ENCODE results near the gene TMEM52. TPM values are rescaled to one million over a fixed set of nuclear protein-coding genes. Genes with fewer than 3 reads are reported as not detected.

Gene TMEM52
- polyA plus RNA-seq, 1 donor from 2014 or later = 0.89 TPM

DNA sequence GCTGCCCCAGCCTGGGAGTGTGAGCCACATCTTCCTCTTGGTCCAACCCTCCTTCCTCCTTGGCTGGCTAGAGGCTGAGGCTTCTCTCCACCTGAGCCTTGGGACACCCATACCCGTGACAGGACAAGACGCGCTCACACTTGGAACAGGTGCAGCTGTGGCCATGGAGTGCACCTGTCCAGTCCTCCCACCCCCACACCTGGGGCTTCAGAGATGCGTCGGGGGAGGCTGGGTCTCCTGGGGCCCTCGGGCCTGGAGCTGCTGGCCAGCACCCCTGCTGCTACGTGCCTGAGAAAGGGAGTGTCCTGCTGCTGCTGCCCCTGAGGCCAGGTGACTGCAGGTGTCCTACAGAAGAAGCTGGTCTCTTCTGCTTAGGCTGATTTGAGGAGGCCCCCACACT lies 37.0 kb upstream of the TMEM52 start:
- no peak overlapping the region for H3K4me3 ChIP-seq (ENCODE audit: low read length)
- no peak overlapping the region for H3K27ac ChIP-seq (ENCODE audit: low read length)
- no peaks in the 10 kb centered on the region for H3K9me3 ChIP-seq (ENCODE audit: low read length)
- no peak overlapping the region for H3K9ac ChIP-seq (ENCODE audit: low read length)
- no peaks in the 10 kb centered on the region for H4K20me1 ChIP-seq (ENCODE audit: insufficient read depth)
- no peaks in the 10 kb centered on the region for H3K36me3 ChIP-seq (ENCODE audit: insufficient read depth, low read length)
- H3K79me2 ChIP-seq (replicated peaks; ENCODE audit: insufficient read depth, low read length) = no peaks in the 10 kb centered on the region
- H3K4me2 ChIP-seq (ENCODE audit: low read length) = no peak overlapping the region
- H3K9me2 ChIP-seq (ENCODE audit: insufficient read depth, low read length) = no peaks in the 10 kb centered on the region
- TF ChIP-seq POLR2AphosphoS5 (IDR thresholded peaks at IDR 0.05) = no peak
- TF ChIP-seq, protein P1, sequence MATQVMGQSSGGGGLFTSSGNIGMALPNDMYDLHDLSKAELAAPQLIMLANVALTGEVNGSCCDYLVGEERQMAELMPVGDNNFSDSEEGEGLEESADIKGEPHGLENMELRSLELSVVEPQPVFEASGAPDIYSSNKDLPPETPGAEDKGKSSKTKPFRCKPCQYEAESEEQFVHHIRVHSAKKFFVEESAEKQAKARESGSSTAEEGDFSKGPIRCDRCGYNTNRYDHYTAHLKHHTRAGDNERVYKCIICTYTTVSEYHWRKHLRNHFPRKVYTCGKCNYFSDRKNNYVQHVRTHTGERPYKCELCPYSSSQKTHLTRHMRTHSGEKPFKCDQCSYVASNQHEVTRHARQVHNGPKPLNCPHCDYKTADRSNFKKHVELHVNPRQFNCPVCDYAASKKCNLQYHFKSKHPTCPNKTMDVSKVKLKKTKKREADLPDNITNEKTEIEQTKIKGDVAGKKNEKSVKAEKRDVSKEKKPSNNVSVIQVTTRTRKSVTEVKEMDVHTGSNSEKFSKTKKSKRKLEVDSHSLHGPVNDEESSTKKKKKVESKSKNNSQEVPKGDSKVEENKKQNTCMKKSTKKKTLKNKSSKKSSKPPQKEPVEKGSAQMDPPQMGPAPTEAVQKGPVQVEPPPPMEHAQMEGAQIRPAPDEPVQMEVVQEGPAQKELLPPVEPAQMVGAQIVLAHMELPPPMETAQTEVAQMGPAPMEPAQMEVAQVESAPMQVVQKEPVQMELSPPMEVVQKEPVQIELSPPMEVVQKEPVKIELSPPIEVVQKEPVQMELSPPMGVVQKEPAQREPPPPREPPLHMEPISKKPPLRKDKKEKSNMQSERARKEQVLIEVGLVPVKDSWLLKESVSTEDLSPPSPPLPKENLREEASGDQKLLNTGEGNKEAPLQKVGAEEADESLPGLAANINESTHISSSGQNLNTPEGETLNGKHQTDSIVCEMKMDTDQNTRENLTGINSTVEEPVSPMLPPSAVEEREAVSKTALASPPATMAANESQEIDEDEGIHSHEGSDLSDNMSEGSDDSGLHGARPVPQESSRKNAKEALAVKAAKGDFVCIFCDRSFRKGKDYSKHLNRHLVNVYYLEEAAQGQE (IDR thresholded peaks at IDR 0.05; ENCODE audit: borderline replicate concordance) = no peak
- TF ChIP-seq MXI1 (conservative IDR thresholded peaks at IDR 0.05; ENCODE audit: poor library complexity, severe bottlenecking) = no peak
- TF ChIP-seq EP300 (conservative IDR thresholded peaks at IDR 0.05; ENCODE audit: poor library complexity, severe bottlenecking) = no peak
- TF ChIP-seq SMC3 (conservative IDR thresholded peaks at IDR 0.05; ENCODE audit: poor library complexity) = no peak
- H2AFZ ChIP-seq (ENCODE audit: low read depth, low read length) = no peak overlapping the region
- H3F3A ChIP-seq (ENCODE audit: insufficient read depth, low read length, poor library complexity, severe bottlenecking) = no peaks in the 10 kb centered on the region
- no peaks in the 10 kb centered on the region for H3K27me3 ChIP-seq (ENCODE audit: insufficient read depth, low read depth, low read length)

DNA sequence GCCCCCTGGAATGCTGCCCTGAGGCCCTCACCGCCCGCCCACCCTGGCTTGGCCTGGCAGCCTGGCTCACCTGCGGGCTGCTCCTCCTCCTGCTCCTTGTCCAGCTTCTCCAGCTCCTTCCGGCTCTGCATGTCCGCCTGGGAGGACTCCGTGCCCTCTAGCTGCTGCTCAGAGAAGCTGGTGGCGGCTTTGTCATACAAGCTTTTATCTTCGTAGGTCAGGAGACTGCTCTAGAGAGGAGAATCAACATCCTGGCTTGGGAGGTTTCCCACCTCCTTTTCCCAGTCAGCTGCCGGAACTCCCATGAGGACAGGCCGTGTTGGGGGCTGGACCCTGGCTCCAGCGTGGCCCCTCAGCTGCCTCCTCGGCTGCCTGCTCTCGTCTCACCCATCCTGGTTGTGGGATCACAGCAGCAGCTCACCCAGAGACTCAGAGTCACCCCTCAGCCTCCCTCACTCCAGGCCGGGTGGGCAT lies 36.6 kb upstream of the TMEM52 start:
- H3F3A ChIP-seq (ENCODE audit: insufficient read depth, low read length, poor library complexity, severe bottlenecking) = no peaks in the 10 kb centered on the region
- H2AFZ ChIP-seq (ENCODE audit: low read depth, low read length) = no peak overlapping the region
- no peaks in the 10 kb centered on the region for H3K36me3 ChIP-seq (ENCODE audit: insufficient read depth, low read length)
- H3K79me2 ChIP-seq (replicated peaks; ENCODE audit: insufficient read depth, low read length) = no peaks in the 10 kb centered on the region
- TF ChIP-seq, protein P2, sequence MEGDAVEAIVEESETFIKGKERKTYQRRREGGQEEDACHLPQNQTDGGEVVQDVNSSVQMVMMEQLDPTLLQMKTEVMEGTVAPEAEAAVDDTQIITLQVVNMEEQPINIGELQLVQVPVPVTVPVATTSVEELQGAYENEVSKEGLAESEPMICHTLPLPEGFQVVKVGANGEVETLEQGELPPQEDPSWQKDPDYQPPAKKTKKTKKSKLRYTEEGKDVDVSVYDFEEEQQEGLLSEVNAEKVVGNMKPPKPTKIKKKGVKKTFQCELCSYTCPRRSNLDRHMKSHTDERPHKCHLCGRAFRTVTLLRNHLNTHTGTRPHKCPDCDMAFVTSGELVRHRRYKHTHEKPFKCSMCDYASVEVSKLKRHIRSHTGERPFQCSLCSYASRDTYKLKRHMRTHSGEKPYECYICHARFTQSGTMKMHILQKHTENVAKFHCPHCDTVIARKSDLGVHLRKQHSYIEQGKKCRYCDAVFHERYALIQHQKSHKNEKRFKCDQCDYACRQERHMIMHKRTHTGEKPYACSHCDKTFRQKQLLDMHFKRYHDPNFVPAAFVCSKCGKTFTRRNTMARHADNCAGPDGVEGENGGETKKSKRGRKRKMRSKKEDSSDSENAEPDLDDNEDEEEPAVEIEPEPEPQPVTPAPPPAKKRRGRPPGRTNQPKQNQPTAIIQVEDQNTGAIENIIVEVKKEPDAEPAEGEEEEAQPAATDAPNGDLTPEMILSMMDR (IDR thresholded peaks at IDR 0.05; ENCODE audit: poor library complexity, severe bottlenecking) = no peak
- no peak for TF ChIP-seq EZH2 (IDR thresholded peaks at IDR 0.05; ENCODE audit: borderline replicate concordance, insufficient read depth, low read length, poor library complexity, severe bottlenecking)
- TF ChIP-seq, protein P1 (IDR thresholded peaks at IDR 0.05; ENCODE audit: borderline replicate concordance) = no peak
- no peak for TF ChIP-seq MXI1 (conservative IDR thresholded peaks at IDR 0.05; ENCODE audit: poor library complexity, severe bottlenecking)
- TF ChIP-seq POLR2AphosphoS5 (IDR thresholded peaks at IDR 0.05) = no peak
- TF ChIP-seq SMC3 (conservative IDR thresholded peaks at IDR 0.05; ENCODE audit: poor library complexity) = no peak
- no peak for TF ChIP-seq TAF1 (IDR thresholded peaks at IDR 0.05; ENCODE audit: low read depth)
- TF ChIP-seq EP300 (conservative IDR thresholded peaks at IDR 0.05; ENCODE audit: poor library complexity, severe bottlenecking) = no peak
- no peak for TF ChIP-seq RAD21 (conservative IDR thresholded peaks at IDR 0.05)
- H3K9me3 ChIP-seq (ENCODE audit: low read length) = no peaks in the 10 kb centered on the region
- no peak overlapping the region for H3K27ac ChIP-seq (ENCODE audit: low read length)
- no peak overlapping the region for H3K4me2 ChIP-seq (ENCODE audit: low read length)
- H3K9me2 ChIP-seq (ENCODE audit: insufficient read depth, low read length) = no peaks in the 10 kb centered on the region
- H4K20me1 ChIP-seq (ENCODE audit: insufficient read depth) = no peaks in the 10 kb centered on the region
- H3K4me3 ChIP-seq (ENCODE audit: low read length) = no peak overlapping the region
- no peaks in the 10 kb centered on the region for H3K27me3 ChIP-seq (ENCODE audit: insufficient read depth, low read depth, low read length)
- no peak overlapping the region for H3K9ac ChIP-seq (ENCODE audit: low read length)
